DOHH2 (cell line): ENCODE results near the gene SLC38A9.
"Not testable (repeated sequence)": the region's sequence is repeated elsewhere in the genome, so short reads cannot be mapped to it uniquely, and the experiment has no call there.

Experiments
- H3F3A ChIP-seq: fragments of 200-600 bp; sonication (generic), shearing (Covaris generic); 2 replicates; pipeline ENCODE4 v1.6.0; 2016; ENCODE audit warnings: antibody characterized with exemption, mild to moderate bottlenecking; ENCODE audit not compliant: control insufficient read depth, insufficient read depth
- H3K27ac ChIP-seq: fragments of 200-600 bp; sonication (generic); 2 replicates; pipeline ENCODE4 v1.5.1; 2014; ENCODE audit warnings: low read depth, mild to moderate bottlenecking, low read length, moderate library complexity
- H3K27me3 ChIP-seq: fragments of 200-600 bp; sonication (generic); 2 replicates; pipeline ENCODE4 v1.6.1; 2014; ENCODE audit warnings: mild to moderate bottlenecking, low read length, mixed read lengths; ENCODE audit not compliant: control insufficient read depth
- H3K36me3 ChIP-seq: fragments of 200-600 bp; sonication (generic); 2 replicates; pipeline ENCODE4 v1.6.1; 2014; ENCODE audit warnings: mild to moderate bottlenecking, low read length, moderate library complexity, mixed read lengths; ENCODE audit not compliant: control insufficient read depth
- H3K4me1 ChIP-seq: fragments of 200-600 bp; sonication (generic); 2 replicates; pipeline ENCODE4 v1.6.1; 2014; ENCODE audit warnings: mild to moderate bottlenecking, low read length, mixed read lengths; ENCODE audit not compliant: control insufficient read depth
- H3K4me2 ChIP-seq: fragments of 200-600 bp; sonication (generic); 2 replicates; pipeline ENCODE4 v1.6.0; 2014; ENCODE audit warnings: mild to moderate bottlenecking, low read length, moderate library complexity
- H3K4me3 ChIP-seq: fragments of 200-600 bp; sonication (generic); 2 replicates; pipeline ENCODE4 v1.5.1; 2014; ENCODE audit warnings: mild to moderate bottlenecking, low read length, mixed read lengths
- H3K79me2 ChIP-seq: fragments of 200-600 bp; sonication (generic); 2 replicates; pipeline ENCODE4 v1.6.1; 2014; ENCODE audit warnings: mild to moderate bottlenecking, low read length, mixed read lengths; ENCODE audit not compliant: control insufficient read depth
- H3K9me2 ChIP-seq: fragments of 200-600 bp; sonication (generic); replicated peaks from 2 replicates; pipeline ENCODE4 v1.6.1; 2014; ENCODE audit warnings: mild to moderate bottlenecking, low read length, mixed read lengths; ENCODE audit not compliant: control insufficient read depth
- H3K9me3 ChIP-seq: fragments of 200-600 bp; sonication (generic); 2 replicates; pipeline ENCODE4 v1.6.1; 2014; ENCODE audit warnings: antibody characterized with exemption, low read length, mixed read lengths; ENCODE audit not compliant: control insufficient read depth, insufficient read depth
- H4K20me1 ChIP-seq: fragments of 200-600 bp; sonication (generic); 2 replicates; pipeline ENCODE4 v1.6.0; 2014; ENCODE audit warnings: low read depth, mild to moderate bottlenecking, antibody characterized with exemption, low read length, moderate library complexity; ENCODE audit not compliant: control insufficient read depth, insufficient read depth
- EZH2phosphoT487 ChIP-seq: fragments of 200-600 bp; sonication (generic); IDR thresholded peaks from 2 replicates; pipeline ENCODE4 v1.6.1; 2017; ENCODE audit warnings: borderline replicate concordance, mild to moderate bottlenecking, antibody characterized with exemption, low read length, moderate library complexity, mixed read lengths
- TF ChIP-seq, protein P1 (sequence below): fragments of 200-600 bp; sonication (generic); IDR thresholded peaks from one replicate; pipeline ENCODE4 v1.5.1; 2014; ENCODE audit warnings: antibody characterized with exemption, mild to moderate bottlenecking, low read depth, low read length; ENCODE audit not compliant: poor library complexity, severe bottlenecking

The SLC38A9 gene

DNA sequence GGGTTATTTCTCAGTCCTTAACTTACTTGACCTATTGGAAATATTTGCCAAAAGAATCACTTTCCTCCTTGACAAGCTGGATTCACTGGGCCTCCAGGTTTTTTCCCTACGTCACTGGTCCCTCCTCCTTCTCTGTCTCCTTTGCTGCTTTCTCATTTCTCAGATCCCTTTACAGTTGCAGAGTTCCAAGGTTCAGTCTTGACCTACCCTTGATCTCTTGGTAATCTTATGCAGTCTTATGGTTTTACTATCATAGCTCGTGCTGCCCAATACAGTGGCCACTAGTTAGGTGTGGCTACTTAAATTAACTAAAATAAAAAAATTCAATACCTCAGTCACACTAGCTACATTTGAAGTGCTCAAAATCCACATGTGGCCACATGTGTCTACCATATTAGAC is 11.4 kb downstream of the SLC38A9 start:
- no peaks in the 10 kb centered on the region; the same call in 1 of the 2 replicates for H3K9me2 ChIP-seq
- H4K20me1 ChIP-seq: no peaks in the 10 kb centered on the region
- no peak for TF ChIP-seq EZH2phosphoT487
- TF ChIP-seq, protein P1, sequence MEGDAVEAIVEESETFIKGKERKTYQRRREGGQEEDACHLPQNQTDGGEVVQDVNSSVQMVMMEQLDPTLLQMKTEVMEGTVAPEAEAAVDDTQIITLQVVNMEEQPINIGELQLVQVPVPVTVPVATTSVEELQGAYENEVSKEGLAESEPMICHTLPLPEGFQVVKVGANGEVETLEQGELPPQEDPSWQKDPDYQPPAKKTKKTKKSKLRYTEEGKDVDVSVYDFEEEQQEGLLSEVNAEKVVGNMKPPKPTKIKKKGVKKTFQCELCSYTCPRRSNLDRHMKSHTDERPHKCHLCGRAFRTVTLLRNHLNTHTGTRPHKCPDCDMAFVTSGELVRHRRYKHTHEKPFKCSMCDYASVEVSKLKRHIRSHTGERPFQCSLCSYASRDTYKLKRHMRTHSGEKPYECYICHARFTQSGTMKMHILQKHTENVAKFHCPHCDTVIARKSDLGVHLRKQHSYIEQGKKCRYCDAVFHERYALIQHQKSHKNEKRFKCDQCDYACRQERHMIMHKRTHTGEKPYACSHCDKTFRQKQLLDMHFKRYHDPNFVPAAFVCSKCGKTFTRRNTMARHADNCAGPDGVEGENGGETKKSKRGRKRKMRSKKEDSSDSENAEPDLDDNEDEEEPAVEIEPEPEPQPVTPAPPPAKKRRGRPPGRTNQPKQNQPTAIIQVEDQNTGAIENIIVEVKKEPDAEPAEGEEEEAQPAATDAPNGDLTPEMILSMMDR: no peak
- H3K79me2 ChIP-seq: peaks cover 3% of the 10 kb centered on the region
- peaks cover 25% of the 10 kb centered on the region for H3K4me1 ChIP-seq
- H3K4me2 ChIP-seq: no peak overlapping the region
- peaks cover 34% of the 10 kb centered on the region for H3K36me3 ChIP-seq
- no peaks in the 10 kb centered on the region for H3K9me3 ChIP-seq
- H3K27me3 ChIP-seq: no peaks in the 10 kb centered on the region
- peaks cover 4% of the 10 kb centered on the region for H3F3A ChIP-seq
- H3K4me3 ChIP-seq: no peak overlapping the region
- no peak overlapping the region for H3K27ac ChIP-seq

DNA sequence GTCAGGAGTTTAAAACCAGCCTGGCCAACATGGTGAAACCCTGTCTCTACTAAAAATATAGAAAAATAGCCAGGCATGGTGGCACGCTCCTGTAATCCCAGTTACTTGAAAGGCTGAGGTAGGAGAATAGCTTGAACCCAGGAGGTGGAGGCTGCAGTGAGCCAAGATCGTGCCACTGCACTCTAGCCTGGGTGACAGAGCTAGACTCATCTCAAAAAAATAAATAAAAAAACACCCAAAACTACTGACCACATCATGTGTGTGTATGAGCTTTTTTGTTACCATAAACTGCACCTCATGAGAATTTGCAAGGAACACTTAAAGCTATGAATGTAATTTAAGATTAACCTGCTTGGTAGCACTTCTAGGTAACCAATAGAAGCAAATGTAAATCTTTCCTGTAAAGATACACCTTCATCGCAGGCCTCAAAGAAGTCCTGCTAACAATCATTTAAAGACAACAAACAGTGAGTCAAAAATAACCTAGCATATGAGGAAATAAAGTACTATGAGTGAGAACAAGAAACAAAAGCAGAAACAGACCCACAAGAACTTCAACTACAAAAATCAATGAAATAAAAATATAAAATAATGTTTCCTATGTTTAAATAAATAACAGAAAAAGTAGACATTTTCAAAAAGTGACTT is 13.0 kb downstream of the SLC38A9 start:
- Histone ChIP-seq H3K27ac (no peak overlapping the region), H3K9me3 (no peaks in the 10 kb centered on the region), H3K4me2 (no peak overlapping the region), H3F3A (peaks cover 4% of the 10 kb centered on the region), H3K4me1 (peaks cover 25% of the 10 kb centered on the region), H3K4me3 (no peak overlapping the region), H3K9me2 (no peaks in the 10 kb centered on the region; the same call in 1 of the 2 replicates), H4K20me1 (no peaks in the 10 kb centered on the region), H3K27me3 (no peaks in the 10 kb centered on the region), H3K79me2 (peaks cover 3% of the 10 kb centered on the region), H3K36me3 (peaks cover 36% of the 10 kb centered on the region)
- no peak for TF ChIP-seq EZH2phosphoT487
- TF ChIP-seq, protein P1: no peak

GRCh38 chr5:55696704-55697103 is 15.4 kb downstream of the SLC38A9 start:
- Histone ChIP-seq H3K36me3 (peaks cover 31% of the 10 kb centered on the region), H3F3A (peaks cover 12% of the 10 kb centered on the region)
- not testable (repeated sequence) for H3K4me1 ChIP-seq, H3K27ac ChIP-seq, H3K27me3 ChIP-seq, H3K9me3 ChIP-seq, H3K79me2 ChIP-seq, H3K4me3 ChIP-seq, H3K9me2 ChIP-seq, H3K4me2 ChIP-seq, H4K20me1 ChIP-seq

- H3K9me2 ChIP-seq: no peaks in the 10 kb centered on the region
- H3K9me3 ChIP-seq: no peaks in the 10 kb centered on the region
- no peaks in the 10 kb centered on the region for H3K4me1 ChIP-seq
- no peak overlapping the region for H3K4me2 ChIP-seq
- H3K27me3 ChIP-seq: no peaks in the 10 kb centered on the region
- H3K27ac ChIP-seq: no peak overlapping the region
- TF ChIP-seq EZH2phosphoT487: no peak
- TF ChIP-seq, protein P1: peak; percentile 44
- H3K36me3 ChIP-seq: peaks cover 19% of the 10 kb centered on the region
- no peaks in the 10 kb centered on the region for H4K20me1 ChIP-seq
- H3K79me2 ChIP-seq: no peaks in the 10 kb centered on the region
- H3F3A ChIP-seq: peaks cover 12% of the 10 kb centered on the region
- H3K4me3 ChIP-seq: no peak overlapping the region
These were observed 17.8 kb downstream of the SLC38A9 start for GRCh38 chr5:55694152-55694830.
